LHCN-M2 (cell line): ENCODE data around the gene TBC1D25. TPM values are rescaled to one million over a fixed set of nuclear protein-coding genes. Genes with fewer than 3 reads are reported as not detected.

Source experiments
- DNase-seq: peaks from one replicate; pipeline ENCODE4 v3.0.0-alpha.2; 2012; ENCODE audit warnings: low read depth
- total RNA-seq: library from RNA; depleted of rRNA; stranded (reverse); fragments of >200 nt; gene quantifications from 2 replicates; pipeline ENCODE4 v1.2.3, GENCODE V29; 2014; rRNA removed

TBC1D25 gene
- total RNA-seq, 1 experiment from 2014 or later, result 9.2 TPM

GRCh38 chrX:48600226-48600625 is 60.7 kb downstream of the TBC1D25 start:
- no peak for DNase-seq

- DNase-seq, result no peak
These were observed 62.4 kb downstream of the TBC1D25 start for GRCh38 chrX:48601741-48602394.

- no peak for DNase-seq
These were observed 65.2 kb downstream of the TBC1D25 start for GRCh38 chrX:48604701-48605100.

- no peak for DNase-seq
These were observed 66.6 kb downstream of the TBC1D25 start for GRCh38 chrX:48606091-48606490.

- no peak for DNase-seq
These were observed 72.2 kb downstream of the TBC1D25 start for GRCh38 chrX:48611703-48612102.

Other genes with a start within 250 kb of the TBC1D25 start
- not detected in 2 replicates for gene SSX3, start 183.0 kb upstream of the TBC1D25 start, total RNA-seq
- gene SSX4, start 156.2 kb upstream of the TBC1D25 start, total RNA-seq, result not detected in 2 replicates
- gene SSX4B, start 127.8 kb upstream of the TBC1D25 start, total RNA-seq, result not detected in 2 replicates
- gene SLC38A5, start 69.5 kb upstream of the TBC1D25 start, total RNA-seq, result 2.9 and 4.4 TPM in 2 replicates
- gene FTSJ1, start 63.5 kb upstream of the TBC1D25 start, total RNA-seq, result 136 and 152 TPM in 2 replicates
- 100 and 122 TPM in 2 replicates for gene PORCN, start 30.7 kb upstream of the TBC1D25 start, total RNA-seq
- gene EBP, start 17.9 kb upstream of the TBC1D25 start, total RNA-seq, result 37.7 and 41.8 TPM in 2 replicates
- 162 and 170 TPM in 2 replicates for gene RBM3, start 34.8 kb downstream of the TBC1D25 start, total RNA-seq
- gene WDR13, start 57.8 kb downstream of the TBC1D25 start, total RNA-seq, result 131 and 133 TPM in 2 replicates
- not detected in 2 replicates for gene WAS, start 144.1 kb downstream of the TBC1D25 start, total RNA-seq
- gene SUV39H1, start 157.0 kb downstream of the TBC1D25 start, total RNA-seq, result 13.0 and 14.8 TPM in 2 replicates
- gene GLOD5, start 222.0 kb downstream of the TBC1D25 start, total RNA-seq, result not detected in 2 replicates
- not detected in 2 replicates for gene GATA1, start 246.9 kb downstream of the TBC1D25 start, total RNA-seq